Neuronal stem cell (in vitro differentiated cells): ENCODE data around the gene RBM27.
"Not testable (repeated sequence)": the region's sequence is repeated elsewhere in the genome, so short reads cannot be mapped to it uniquely, and the experiment has no call there.

Source experiments
- DNase-seq: peaks from one replicate; pipeline ENCODE4 v3.0.0-alpha.2; 2013; ENCODE audit warnings: low spot score
- H2AFZ ChIP-seq: one replicate; pipeline ENCODE4 v1.6.1; 2013; ENCODE audit warnings: mild to moderate bottlenecking, low read length, inconsistent platforms
- H2AK5ac ChIP-seq: 2 replicates; pipeline ENCODE4 v1.6.1; 2013; ENCODE audit warnings: low read depth, mild to moderate bottlenecking, inconsistent platforms, low read length, moderate library complexity, mixed read lengths
- H2BK120ac ChIP-seq: 2 replicates; pipeline ENCODE4 v1.6.1; 2013; ENCODE audit warnings: low read depth, mild to moderate bottlenecking, inconsistent platforms, low read length, moderate library complexity, mixed read lengths
- H2BK12ac ChIP-seq: one replicate; pipeline ENCODE4 v1.6.1; 2013; ENCODE audit warnings: low read length, inconsistent platforms
- H2BK15ac ChIP-seq: 2 replicates; pipeline ENCODE4 v1.6.1; 2013; ENCODE audit warnings: mild to moderate bottlenecking, low read length, inconsistent platforms, mixed read lengths
- H2BK5ac ChIP-seq: one replicate; pipeline ENCODE4 v1.6.1; 2013; ENCODE audit warnings: inconsistent platforms, mild to moderate bottlenecking, low read length, moderate library complexity
- H3K14ac ChIP-seq: one replicate; pipeline ENCODE4 v1.6.1; 2013; ENCODE audit warnings: low read length, inconsistent platforms
- H3K18ac ChIP-seq: 2 replicates; pipeline ENCODE4 v1.6.1; 2013; ENCODE audit warnings: low read length, inconsistent platforms
- H3K23ac ChIP-seq: 2 replicates; pipeline ENCODE4 v1.6.1; 2013; ENCODE audit warnings: low read depth, mild to moderate bottlenecking, mixed read lengths, low read length, inconsistent platforms; ENCODE audit not compliant: poor library complexity
- H3K27ac ChIP-seq: replicated peaks from 3 replicates; pipeline ENCODE4 v1.5.1; 2013; ENCODE audit warnings: low read length, inconsistent platforms
- H3K27me3 ChIP-seq, 3 experiments: 2 replicates each; pipeline ENCODE4 v1.6.1; 2013; ENCODE audit warnings: low read length in 3 of 3, mild to moderate bottlenecking in 2 of 3, inconsistent platforms in 1 of 3, low read depth in 1 of 3, mixed read lengths in 1 of 3, moderate library complexity in 1 of 3; ENCODE audit not compliant: control insufficient read depth in 3 of 3, insufficient read depth in 3 of 3
- H3K36me3 ChIP-seq, 2 donors: replicated peaks in 1 of 2; 2 replicates each; pipeline ENCODE4 v1.6.1; 2013; ENCODE audit warnings: low read length in 2 of 2; ENCODE audit not compliant: control insufficient read depth in 2 of 2, insufficient read depth in 2 of 2
- H3K4ac ChIP-seq: 2 replicates; pipeline ENCODE4 v1.6.1; 2013; ENCODE audit warnings: inconsistent platforms, mild to moderate bottlenecking, low read length, moderate library complexity
- H3K4me1 ChIP-seq, 2 donors: 1 replicate in 1 of 2; 2 replicates in 1 of 2; pipeline ENCODE4 v1.6.1; 2013; ENCODE audit warnings: low read length in 2 of 2, low read depth in 1 of 2; ENCODE audit not compliant: control insufficient read depth in 2 of 2, insufficient read depth in 1 of 2
- H3K4me2 ChIP-seq: one replicate; pipeline ENCODE4 v1.6.1; 2013; ENCODE audit warnings: mild to moderate bottlenecking, low read length, inconsistent platforms; ENCODE audit not compliant: insufficient read depth, poor library complexity, severe bottlenecking
- H3K4me3 ChIP-seq, 2 donors: 2 replicates each; pipeline ENCODE4 v1.5.1; 2013; ENCODE audit warnings: low read length in 2 of 2, mild to moderate bottlenecking in 2 of 2, inconsistent platforms in 1 of 2, moderate library complexity in 1 of 2
- H3K79me1 ChIP-seq: one replicate; pipeline ENCODE4 v1.6.1; 2013; ENCODE audit warnings: low read depth, mild to moderate bottlenecking, inconsistent platforms, low read length, moderate library complexity
- H3K9ac ChIP-seq: one replicate; pipeline ENCODE4 v1.6.1; 2013; ENCODE audit warnings: mild to moderate bottlenecking, low read depth, low read length, inconsistent platforms; ENCODE audit not compliant: poor library complexity
- H3K9me3 ChIP-seq, 2 donors: replicated peaks in 1 of 2; 2 replicates each; pipeline versions ENCODE3 to v1.6.1; 2013; ENCODE audit warnings: low read length in 2 of 2, mild to moderate bottlenecking in 2 of 2, inconsistent platforms in 1 of 2, low read depth in 1 of 2, mixed read lengths in 1 of 2, moderate library complexity in 1 of 2; ENCODE audit not compliant: control insufficient read depth in 2 of 2, insufficient read depth in 1 of 2
- H4K8ac ChIP-seq: one replicate; pipeline ENCODE4 v1.6.1; 2013; ENCODE audit warnings: low read depth, mild to moderate bottlenecking, inconsistent platforms, low read length, moderate library complexity
- H4K91ac ChIP-seq: one replicate; pipeline ENCODE4 v1.6.1; 2013; ENCODE audit warnings: low read length, low read depth, mild to moderate bottlenecking, inconsistent platforms; ENCODE audit not compliant: poor library complexity
- WGBS, 2 donors: extraction: QIAGEN DNeasy Blood & Tissue Kit; methylation state at CpG; one replicate each; pipeline ENCODE4 v1.1.7; 2013; ENCODE audit warnings: missing lambda C conversion rate in 2 of 2, mixed read lengths in 1 of 2; ENCODE audit not compliant: insufficient read length in 2 of 2, insufficient replicate concordance in 1 of 2; ENCODE audit errors: extremely low coverage in 2 of 2; 5-methylcytosine and 5-hydroxymethylcytosine counted together

RBM27 gene

DNA sequence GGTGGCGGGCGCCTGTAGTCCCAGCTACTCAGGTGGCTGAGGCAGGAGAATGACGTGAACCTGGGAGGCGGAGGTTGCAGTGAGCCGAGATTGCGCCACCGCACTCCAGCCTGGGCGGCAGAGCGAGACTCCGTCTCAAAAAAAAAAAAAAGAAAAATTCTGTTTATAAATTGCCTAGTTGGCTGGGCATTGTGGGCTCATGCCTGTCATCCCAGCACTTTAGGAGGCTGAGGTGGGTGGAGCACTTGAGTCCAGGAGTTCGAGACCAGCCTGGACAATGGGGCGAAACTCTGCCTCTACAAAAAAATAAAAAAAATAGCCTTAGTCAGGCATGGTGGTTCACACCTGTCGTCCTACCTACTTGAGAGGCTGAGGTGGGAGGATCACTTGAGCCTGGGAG lies 7.4 kb downstream of the RBM27 start:
- not testable (repeated sequence) for H2BK15ac ChIP-seq, H3K27ac ChIP-seq, H3K4me1 ChIP-seq, DNase-seq, H2BK12ac ChIP-seq, H2BK5ac ChIP-seq, H3K4ac ChIP-seq, H4K91ac ChIP-seq, H3K4me3 ChIP-seq, H3K14ac ChIP-seq, H2AFZ ChIP-seq, H3K9ac ChIP-seq, H3K23ac ChIP-seq, H2BK120ac ChIP-seq, H4K8ac ChIP-seq, H3K79me1 ChIP-seq, H2AK5ac ChIP-seq, H3K9me3 ChIP-seq, H3K4me2 ChIP-seq, H3K36me3 ChIP-seq, H3K27me3 ChIP-seq, H3K18ac ChIP-seq
- WGBS, 2 donors: no CpG with 5 or more reads among the region's 13 CpGs

DNA sequence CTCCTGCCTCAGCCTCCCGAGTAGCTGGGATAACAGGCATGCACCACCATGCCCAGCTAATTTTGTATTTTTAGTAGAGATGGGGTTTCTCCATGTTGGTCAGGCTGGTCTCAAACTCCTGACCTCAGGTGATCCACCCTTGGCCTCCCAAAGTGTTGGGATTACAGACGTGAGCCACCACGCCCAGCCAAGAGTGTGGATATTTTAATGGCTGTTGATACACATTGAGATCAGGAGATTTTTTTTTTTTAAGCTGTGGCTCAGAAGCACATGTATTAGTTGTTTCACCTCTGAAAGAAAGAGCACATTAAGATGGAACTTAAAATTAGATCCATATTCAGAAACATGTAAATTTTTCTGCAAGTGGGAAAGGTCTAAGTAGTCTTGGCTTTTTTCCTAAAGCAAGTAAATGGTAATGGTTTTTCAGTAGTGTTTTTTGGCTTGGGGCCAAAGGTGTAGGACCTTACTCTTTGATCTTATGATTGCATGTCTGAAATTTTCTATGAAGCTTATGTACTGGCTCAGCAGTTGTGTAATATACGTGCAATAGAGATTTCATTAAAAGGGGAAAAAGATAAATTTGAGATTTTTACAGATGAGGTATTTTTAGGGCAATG lies 9.9 kb downstream of the RBM27 start:
- Histone ChIP-seq H4K91ac (no peak overlapping the region), H3K9me3 (no peaks in the 10 kb centered on the region), H3K4me1 (no peaks in the 10 kb centered on the region), H3K23ac (no peak overlapping the region), H3K27ac (no peak overlapping the region), H3K9ac (no peak overlapping the region), H4K8ac (no peak overlapping the region), H2AK5ac (no peak overlapping the region), H2BK12ac (no peak overlapping the region), H2AFZ (no peak overlapping the region), H3K4me2 (no peak overlapping the region), H2BK120ac (no peak overlapping the region), H2BK5ac (no peak overlapping the region), H3K36me3 (peaks cover 0 to 8% of the 10 kb centered on the region in 2 donors), H2BK15ac (no peak overlapping the region), H3K27me3 (no peaks in the 10 kb centered on the region), H3K79me1 (peaks cover 2% of the 10 kb centered on the region), H3K18ac (no peak overlapping the region), H3K4me3 (no peak overlapping the region), H3K14ac (no peak overlapping the region), H3K4ac (no peak overlapping the region)
- no peak for DNase-seq
- no CpG with 5 or more reads among the region's 4 CpGs for WGBS, 2 donors

DNA sequence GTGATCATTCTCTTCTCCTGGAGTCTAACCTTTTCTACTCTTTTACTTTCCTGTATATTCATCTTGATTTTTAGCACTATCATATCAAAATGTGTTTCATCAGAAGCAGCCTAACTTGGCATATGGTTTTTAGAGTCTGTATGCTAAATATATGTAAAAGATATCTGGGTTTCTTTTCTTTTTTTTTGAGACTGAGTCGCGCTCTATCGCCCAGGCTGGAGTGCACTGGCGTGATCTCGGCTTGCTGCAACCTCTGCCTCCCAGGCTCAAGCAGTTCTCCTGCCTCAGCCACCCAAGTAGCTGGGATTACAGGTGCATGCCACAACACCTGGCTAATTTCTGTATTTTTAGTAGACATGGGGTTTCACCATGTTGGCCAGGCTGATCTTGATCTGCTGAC lies 11.5 kb downstream of the RBM27 start:
- not testable (repeated sequence) for H3K27me3 ChIP-seq, H3K4ac ChIP-seq, H2BK12ac ChIP-seq, DNase-seq, H3K27ac ChIP-seq, H3K9me3 ChIP-seq, H3K18ac ChIP-seq, H3K4me2 ChIP-seq, H2BK5ac ChIP-seq, H3K14ac ChIP-seq, H2BK15ac ChIP-seq, H3K4me3 ChIP-seq, H4K8ac ChIP-seq, H2AFZ ChIP-seq, H2AK5ac ChIP-seq, H3K4me1 ChIP-seq, H3K9ac ChIP-seq, H2BK120ac ChIP-seq, H3K79me1 ChIP-seq, H4K91ac ChIP-seq, H3K23ac ChIP-seq
- H3K36me3 ChIP-seq: peaks cover 1 to 24% of the 10 kb centered on the region in 2 donors
- no CpG with 5 or more reads among the region's 5 CpGs for WGBS, 2 donors

DNA sequence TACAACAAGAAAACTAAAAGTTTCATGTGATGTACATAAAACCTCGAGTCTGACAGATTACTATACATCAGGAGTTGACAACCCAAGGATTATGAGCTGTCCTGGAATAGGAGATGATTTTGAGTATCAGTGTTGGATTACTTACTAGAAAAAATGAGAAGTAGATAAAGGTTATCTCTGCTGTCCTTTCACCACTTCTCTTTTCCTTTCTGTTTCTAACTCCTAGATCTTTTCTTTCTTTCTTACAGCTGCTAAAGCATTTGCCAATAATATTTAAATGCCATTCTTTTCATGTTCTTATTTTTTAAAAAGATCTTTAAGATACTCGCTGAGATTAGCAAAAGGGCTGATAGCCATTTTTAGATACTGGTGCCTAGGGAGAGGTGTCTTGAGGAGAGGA lies 14.8 kb downstream of the RBM27 start:
- H4K8ac ChIP-seq: no peak overlapping the region
- H3K4me1 ChIP-seq: no peaks in the 10 kb centered on the region
- H2BK120ac ChIP-seq: no peak overlapping the region
- no peaks in the 10 kb centered on the region for H3K27me3 ChIP-seq
- H3K18ac ChIP-seq: no peak overlapping the region
- no peaks in the 10 kb centered on the region for H3K9me3 ChIP-seq
- no peak overlapping the region for H2AK5ac ChIP-seq
- H2AFZ ChIP-seq: no peak overlapping the region
- WGBS, 2 donors: no CpG with 5 or more reads among the region's 2 CpGs
- no peak overlapping the region for H2BK12ac ChIP-seq
- no peaks in the 10 kb centered on the region for H3K79me1 ChIP-seq
- no peak overlapping the region for H3K14ac ChIP-seq
- no peak overlapping the region for H3K9ac ChIP-seq
- H3K4me2 ChIP-seq: no peak overlapping the region
- no peak overlapping the region for H2BK15ac ChIP-seq
- no peak overlapping the region for H4K91ac ChIP-seq
- no peak overlapping the region for H3K4ac ChIP-seq
- no peak for DNase-seq
- H3K27ac ChIP-seq: no peak overlapping the region
- H2BK5ac ChIP-seq: no peak overlapping the region
- H3K36me3 ChIP-seq: peaks cover 2 to 36% of the 10 kb centered on the region in 2 donors
- no peak overlapping the region for H3K4me3 ChIP-seq
- H3K23ac ChIP-seq: no peak overlapping the region
